Panc1 (cell line): ENCODE results near the gene ZNF426.
"Not testable (repeated sequence)": the region's sequence is repeated elsewhere in the genome, so short reads cannot be mapped to it uniquely, and the experiment has no call there.

Experiments
- POLR2AphosphoS5 ChIP-seq: IDR thresholded peaks from 2 replicates; pipeline ENCODE4 v1.6.1; 2012; ENCODE audit warnings: mild to moderate bottlenecking, low read depth, low read length, moderate library complexity
- SIN3A ChIP-seq: IDR thresholded peaks from 2 replicates; pipeline ENCODE4 v1.6.1; 2012; ENCODE audit warnings: low read depth, mild to moderate bottlenecking, low read length, moderate library complexity, borderline replicate concordance; ENCODE audit not compliant: insufficient read depth
- TCF7L2 ChIP-seq: IDR thresholded peaks from 2 replicates; pipeline ENCODE4 v1.6.1; 2011; ENCODE audit warnings: mild to moderate bottlenecking, low read depth, low read length, inconsistent platforms
- TF ChIP-seq, protein P1 (sequence below): fragments of 450-650 bp; IDR thresholded peaks from 2 replicates; pipeline ENCODE4 v1.5.1; 2017; ENCODE audit warnings: mild to moderate bottlenecking

DNA sequence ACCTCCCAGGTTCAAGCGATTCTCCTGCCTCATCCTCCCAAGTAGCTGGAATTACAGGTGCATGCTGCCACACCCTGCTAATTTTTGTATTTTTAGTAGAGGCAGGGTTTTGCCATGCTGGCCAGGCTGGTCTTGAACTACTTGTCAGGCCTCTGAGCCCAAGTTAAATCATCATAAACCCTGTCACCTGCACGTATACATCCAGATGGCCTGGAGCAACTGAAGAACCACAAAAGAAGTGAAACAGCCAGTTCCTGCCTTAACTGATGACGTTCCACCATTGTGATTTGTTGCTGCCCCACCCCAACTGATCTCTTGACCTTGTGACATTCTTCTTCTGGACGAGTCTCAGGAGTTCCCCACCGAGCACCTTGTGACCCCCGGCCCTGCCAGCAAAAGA lies 756 bp upstream of the ZNF426 start:
- TF ChIP-seq, protein P1, sequence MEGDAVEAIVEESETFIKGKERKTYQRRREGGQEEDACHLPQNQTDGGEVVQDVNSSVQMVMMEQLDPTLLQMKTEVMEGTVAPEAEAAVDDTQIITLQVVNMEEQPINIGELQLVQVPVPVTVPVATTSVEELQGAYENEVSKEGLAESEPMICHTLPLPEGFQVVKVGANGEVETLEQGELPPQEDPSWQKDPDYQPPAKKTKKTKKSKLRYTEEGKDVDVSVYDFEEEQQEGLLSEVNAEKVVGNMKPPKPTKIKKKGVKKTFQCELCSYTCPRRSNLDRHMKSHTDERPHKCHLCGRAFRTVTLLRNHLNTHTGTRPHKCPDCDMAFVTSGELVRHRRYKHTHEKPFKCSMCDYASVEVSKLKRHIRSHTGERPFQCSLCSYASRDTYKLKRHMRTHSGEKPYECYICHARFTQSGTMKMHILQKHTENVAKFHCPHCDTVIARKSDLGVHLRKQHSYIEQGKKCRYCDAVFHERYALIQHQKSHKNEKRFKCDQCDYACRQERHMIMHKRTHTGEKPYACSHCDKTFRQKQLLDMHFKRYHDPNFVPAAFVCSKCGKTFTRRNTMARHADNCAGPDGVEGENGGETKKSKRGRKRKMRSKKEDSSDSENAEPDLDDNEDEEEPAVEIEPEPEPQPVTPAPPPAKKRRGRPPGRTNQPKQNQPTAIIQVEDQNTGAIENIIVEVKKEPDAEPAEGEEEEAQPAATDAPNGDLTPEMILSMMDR, result not testable (repeated sequence)
- TF ChIP-seq POLR2AphosphoS5, TCF7L2, SIN3A: not testable (repeated sequence)
